HG03575 (cell line): Measurements from ENCODE around the gene C1orf105.

Source experiments
- ATAC-seq: cut with Tn5 transposase; IDR thresholded peaks from one replicate; pipeline ENCODE4 v1.9.1; 2021; ENCODE audit not compliant: unreplicated experiment, insufficient number of reproducible peaks, low FRiP score; ENCODE audit errors: extremely low read depth

C1orf105 gene

DNA sequence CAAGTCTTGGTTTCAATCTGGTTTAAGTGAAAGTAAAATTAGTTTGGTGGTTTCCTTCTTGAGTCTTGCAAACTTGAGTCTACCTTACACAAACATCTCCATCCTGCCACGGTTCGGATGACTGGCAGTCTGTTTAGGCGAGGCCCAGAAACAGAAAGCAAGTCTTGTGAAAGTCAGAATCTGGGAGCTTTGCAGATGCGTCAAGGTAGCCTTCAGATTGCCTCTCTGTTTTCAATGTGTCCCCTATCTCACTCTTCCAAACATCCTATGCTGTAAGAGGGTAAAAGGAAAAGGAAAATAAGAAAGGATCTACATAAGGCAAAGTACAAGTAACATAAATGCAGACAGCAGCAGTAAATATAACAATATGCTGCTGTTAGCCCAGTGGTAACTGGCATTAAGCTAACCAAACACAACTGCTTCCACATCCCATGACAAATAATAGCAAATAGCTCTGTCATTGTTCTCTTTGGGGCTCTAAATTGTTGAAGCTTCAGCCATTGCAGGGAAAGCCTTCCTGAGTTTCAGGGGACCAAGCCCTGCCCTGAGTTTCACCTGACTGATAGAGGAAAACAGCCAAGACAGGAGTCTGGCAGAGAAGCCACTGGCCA is 26.2 kb upstream of the C1orf105 start:
- peak; percentile 32 for ATAC-seq

DNA sequence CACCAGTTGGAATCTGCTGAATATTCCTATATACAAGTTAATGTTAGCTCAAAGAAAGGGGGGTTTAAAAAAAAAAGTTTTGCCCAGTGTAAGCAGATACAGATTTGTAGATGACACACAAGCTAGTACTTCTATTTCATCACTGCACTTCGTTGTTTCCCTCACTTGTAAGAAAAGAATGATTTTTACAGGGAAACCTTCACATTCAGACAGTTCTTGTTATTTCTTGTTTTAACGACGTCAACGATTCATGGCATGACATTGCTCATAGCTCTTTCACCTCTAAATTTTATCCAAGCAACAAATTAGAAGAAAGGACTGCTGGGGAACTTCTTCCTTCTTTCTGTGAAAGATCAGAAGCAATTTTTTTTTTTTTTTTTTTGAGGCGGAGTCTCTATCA is 25.7 kb upstream of the C1orf105 start:
- no peak for ATAC-seq

DNA sequence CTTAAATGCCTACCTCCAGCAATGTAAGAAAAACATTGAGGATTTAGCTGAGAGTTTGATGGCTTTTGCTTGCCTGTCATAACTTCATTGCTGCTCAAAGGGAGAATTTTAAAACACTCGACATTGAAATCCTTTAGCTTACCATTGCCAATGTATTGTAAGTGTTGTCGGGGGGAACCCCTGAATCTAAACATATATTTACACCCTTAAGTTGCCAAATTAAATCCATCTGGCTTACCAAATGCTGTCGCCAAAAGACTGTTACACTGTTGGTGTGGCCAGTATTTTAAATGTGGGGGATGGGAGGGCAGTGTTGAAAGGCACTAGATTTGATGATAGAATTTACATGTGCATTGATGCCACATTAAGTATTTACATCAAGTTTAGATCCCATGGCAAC is 24.9 kb upstream of the C1orf105 start:
- ATAC-seq = no peak

DNA sequence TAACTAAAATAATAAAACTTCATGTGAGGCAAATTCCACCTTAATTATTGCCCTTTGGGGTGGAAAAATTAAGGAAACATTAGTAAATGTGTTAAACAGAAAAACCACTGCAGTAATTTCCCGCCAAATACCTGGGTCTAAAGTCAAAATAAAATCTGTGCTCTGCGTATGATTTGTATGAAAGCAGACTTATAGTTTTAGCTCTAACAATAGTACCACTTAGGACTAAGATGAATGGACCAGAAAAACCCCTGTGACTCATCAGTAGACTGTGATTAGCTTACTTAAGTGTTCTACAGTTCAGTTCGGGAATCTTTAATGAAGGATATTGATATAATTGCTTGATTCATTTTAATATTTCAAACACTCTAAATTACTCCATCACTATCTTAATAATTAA is 23.3 kb upstream of the C1orf105 start:
- ATAC-seq = no peak

DNA sequence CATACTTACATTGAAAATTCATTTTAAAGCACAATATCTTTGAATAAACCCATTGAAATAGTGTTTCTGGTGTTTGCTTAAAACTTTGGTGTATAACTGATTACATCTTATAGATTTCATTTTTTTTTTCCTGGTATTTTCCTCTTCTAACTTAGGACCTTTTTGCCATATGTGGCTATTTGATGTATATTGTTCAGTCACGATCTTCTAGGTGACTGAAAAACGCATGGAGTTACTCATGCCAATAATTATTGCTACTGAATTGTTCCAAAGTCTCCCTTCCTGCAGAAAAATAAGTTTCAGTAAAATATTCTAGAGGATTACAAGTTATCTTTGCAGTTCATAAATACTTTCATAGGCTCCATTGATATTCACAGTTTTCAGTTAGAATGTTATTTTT is 22.9 kb upstream of the C1orf105 start:
- ATAC-seq = no peak

DNA sequence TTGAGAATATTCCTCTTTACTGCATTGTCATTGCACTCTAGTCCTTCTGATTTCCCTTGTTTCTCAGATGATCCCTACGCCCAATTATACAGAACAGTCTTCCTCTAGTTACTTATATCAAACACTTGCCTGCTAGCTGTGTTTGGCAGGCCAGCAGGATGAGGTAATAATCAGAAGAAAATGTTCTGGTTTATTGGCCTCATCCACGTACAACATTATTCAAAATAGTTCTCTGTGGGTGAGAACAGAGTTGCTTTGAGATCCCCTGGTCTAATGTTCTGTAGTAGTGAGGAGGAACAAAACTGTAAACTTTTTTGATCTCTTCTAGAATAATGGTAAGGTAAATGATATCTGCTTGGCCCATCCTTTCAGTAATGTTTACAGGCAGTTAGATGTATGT is 22.3 kb upstream of the C1orf105 start:
- ATAC-seq = no peak

DNA sequence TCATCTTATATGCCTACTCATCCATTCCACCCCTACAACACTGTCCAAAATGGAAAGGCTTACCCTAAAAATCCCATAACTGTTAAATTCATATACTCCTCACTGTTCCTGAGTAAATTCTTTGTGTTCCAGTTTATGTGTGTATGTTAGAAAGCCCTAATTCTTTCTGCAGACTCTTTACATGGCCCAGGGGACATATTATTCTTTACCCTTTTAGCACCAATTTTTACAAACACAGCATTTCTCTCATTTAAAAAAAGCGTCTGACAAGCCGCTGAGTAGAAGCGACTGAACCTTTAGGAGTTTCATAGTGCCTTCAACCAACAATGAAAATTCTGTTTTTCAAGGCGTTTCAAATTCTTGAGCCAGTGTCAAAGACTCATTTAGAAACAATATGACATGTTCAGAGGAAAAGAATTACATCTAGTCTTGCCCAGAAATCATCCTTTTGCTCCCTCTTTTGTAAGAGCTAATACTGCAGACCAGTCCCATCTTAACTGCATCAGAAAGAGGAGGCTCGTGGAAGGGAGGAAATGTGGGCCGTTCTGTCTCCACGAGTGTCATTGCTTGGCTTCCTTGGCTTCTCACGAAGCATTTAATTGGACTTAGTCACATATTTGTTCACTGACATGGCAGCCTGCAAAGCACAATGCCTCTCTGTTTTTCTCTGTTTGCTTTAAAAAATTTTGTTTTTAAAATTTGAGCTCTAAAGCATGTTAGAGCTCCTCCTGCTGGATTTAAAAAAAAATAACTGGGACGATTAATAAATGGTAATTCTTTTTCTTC is 21.3 kb upstream of the C1orf105 start:
- ATAC-seq = no peak

DNA sequence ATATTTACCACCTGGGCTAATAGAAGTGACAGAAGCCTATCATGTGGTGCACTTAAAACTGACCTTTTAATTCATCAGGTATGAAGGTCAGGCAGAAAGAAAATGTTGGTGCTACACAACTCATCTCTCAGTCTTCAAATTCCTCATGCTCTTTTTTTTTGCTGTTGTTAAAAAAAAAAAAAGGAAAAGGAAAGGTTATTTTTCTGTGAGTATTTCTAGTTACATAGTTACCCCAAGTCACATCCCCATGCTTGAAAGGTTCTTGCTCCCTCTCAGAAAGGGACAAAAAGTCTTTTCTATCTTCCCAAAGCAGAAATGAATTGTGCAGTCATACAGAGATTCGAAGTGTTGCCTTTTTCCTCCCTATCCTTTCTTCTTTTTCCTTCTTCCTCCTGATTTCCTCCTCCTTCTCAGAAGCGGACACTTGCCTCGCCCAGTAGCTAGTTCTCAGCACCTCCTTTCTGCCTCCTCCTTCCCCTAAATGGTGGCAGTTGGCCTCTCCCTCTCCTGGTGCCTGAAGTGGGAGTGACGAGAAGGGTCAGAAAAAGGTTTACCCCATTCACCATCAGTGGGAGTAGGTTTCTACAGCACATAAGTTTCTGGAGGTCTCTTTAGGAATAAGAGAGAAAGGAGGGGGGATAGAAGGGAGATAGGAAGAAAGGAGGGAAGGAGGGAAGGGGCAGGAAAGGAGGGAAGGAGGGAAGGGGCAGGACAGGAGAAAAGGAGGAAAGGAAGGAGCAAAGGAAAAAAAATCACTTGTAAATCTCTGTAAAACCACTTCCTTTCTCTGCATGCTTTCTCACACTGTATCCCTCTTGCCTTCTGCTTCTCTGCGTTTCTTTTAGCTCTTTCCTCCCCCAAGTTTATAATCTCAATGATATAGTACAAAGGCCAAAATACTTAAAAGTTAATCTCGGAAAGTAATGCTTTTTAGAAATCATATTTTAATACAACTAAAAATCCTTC is 20.4 kb upstream of the C1orf105 start:
- ATAC-seq = no peak

DNA sequence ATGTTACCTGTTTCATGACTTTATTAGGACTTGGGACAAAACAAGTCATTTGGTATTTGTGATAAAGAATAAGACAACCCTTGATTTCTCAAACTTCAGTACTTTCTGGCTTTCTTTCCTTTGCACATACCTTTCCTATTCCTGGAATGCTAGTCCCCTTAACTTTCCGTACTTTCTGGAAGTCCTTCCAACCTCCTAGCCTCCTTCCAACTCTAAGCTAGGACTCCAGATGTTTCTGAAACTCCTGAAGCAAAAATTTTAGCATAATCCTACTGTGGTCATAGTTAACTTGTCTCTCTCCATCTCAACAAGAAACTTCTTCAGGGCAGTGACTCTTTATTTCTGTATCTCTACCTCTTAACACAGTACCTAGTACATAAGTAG is 19.8 kb upstream of the C1orf105 start:
- no peak for ATAC-seq

DNA sequence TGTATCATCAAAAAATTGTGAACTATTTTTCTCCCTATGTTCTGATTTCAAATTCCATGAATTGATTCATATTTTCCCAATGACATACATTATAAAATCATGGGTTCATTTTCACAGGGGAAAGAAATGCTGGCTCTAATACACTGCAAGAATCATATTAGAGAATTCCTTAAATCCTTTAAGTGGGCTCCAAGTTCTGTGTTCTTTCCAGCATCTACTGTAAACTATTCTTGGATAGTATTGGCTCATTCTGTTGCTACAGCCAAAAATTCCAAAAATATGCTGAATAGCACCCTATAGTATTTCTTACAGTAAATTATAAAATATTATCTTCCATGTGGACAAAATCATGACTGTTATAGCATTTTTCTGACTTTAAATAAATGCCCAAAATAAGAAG is 19.0 kb upstream of the C1orf105 start:
- ATAC-seq = no peak

DNA sequence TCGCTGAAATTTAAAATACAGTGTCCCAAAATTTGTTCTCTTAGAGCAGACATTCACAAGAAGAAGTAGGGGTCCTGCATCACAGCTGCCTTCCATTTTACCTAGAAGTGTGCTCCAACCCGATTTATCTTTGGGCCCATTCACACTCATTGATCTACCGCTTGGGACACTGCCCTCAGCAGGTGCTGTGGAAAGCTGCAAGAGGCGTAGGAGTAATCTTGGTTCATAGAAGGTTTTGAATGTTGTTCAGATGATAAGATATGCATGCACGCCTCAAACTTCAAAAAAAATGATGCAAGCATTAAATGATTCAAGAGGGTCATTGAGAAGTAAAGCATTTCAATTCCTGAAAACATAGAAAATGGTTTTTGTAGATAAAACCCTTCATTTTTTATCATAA is 18.6 kb upstream of the C1orf105 start:
- ATAC-seq = no peak

DNA sequence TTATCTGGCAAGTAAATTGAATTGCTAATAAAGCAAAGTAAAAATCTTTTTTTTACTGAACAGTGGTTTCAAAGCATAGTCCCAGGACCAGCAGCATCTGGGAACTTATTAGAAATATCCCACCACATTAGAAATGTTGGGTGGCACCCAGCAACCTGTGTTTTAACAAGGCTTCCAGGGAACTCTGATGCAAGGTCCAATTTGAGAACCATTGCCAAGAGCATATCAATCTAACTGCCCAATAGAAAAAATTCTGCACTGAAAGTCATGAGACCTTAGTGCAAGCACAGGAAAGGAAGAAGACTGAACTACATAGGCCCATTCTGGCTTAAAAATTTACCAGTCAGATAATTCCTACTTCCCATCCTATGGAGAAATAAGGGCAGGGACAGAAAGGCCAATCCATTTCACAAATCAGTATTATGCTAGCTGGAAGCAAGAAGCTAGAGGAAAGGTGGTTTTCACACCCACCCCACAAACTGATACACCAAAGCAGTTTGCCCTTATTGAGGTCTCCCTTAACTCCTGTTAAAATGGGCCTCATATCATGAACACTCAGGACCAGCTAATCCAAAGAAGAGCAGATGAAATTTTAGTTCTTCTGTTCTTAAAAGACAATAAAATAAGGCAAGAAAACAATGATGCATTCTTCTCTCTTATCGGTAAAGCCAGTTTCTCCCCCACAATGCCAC is 17.5 kb upstream of the C1orf105 start:
- no peak for ATAC-seq

DNA sequence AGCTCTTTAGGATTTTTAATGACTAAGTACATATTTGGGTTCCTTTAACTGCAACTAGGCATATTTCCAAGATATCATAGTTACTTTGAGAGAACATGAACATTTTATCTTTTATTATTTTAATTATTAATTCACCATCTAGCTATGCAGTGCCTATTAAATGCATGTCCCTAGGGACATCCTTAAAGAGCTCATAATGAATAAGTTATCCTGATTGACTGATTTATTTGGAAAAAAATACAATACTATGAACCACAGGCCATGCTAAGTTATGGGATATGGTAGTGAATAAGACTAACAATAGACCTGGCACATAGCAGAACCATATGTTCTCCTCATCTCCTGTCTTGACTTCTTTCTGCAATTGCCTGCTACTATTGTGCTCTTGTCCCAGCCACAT is 16.4 kb upstream of the C1orf105 start:
- no peak for ATAC-seq

DNA sequence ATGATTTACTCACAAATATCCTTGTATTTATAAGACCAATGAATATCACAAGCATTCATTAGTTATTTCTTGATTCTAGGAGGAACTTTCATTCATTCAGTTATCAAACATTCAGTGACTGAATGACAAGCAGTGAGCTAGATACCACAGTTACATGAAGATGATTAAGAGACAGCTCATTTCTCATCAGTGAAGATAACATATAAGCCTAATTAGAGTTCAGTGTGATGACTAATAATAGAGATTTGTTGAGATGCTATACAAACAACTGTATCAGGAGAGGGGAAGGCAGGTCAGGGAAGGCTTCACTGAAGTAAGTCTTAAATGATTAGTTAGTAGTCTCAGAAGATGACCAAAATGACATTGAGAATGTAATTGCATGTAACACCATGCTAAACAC is 14.6 kb upstream of the C1orf105 start:
- ATAC-seq = no peak

DNA sequence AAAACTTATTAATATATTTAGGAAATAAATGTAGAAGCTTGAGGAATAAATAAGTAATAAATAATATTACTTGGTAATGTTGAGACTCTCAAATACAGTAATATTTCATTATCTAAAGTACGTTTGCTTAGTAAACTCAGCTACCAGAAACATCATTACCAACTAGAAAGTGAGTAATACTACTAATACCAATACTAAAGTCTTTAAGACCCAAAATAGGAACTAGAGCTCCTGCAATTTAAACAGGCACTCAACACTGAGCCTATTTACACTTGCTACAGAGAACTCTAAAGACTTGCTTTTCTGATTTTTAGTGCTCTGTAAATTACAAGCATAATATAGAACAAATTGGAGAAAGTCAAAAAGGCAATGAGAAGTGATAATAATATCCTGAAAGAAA is 13.5 kb upstream of the C1orf105 start:
- ATAC-seq = no peak

DNA sequence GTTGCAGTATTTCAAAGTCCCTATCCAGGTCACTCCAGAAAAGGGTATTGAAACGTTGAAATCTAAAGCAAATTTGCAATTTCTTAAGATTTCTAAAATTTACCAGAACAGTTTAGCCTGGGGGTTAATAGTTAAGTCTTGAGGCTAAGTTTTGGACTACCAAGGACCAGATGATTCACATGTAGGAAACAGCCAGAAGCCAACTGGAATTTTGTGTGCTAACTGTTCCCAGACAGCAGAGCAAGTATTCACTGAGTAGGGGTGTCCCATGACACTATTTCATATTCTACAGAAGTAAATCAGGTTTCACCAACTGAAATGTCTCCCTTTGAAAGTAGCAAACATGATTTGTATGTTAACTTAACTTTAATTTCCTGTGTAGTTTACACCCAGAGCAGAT is 11.5 kb upstream of the C1orf105 start:
- ATAC-seq = no peak

DNA sequence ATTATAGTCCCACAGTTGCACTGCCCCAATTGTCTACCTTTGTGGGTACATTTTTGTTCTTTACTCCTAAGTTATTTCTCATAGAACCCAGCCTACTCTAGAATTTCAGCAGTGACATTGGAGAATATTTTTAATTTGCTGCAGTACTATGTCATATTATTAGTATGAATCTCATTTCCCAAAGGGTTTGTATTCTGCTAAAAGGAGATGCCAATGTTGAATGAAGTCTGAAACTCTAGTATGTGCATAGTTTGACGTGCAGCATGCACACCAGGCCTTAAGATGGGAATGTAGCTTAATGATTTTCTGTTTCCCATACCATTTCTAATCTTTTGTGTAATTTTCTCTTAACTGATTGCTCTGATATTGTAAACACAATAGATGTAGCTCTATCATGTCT is 10.5 kb upstream of the C1orf105 start:
- no peak for ATAC-seq

DNA sequence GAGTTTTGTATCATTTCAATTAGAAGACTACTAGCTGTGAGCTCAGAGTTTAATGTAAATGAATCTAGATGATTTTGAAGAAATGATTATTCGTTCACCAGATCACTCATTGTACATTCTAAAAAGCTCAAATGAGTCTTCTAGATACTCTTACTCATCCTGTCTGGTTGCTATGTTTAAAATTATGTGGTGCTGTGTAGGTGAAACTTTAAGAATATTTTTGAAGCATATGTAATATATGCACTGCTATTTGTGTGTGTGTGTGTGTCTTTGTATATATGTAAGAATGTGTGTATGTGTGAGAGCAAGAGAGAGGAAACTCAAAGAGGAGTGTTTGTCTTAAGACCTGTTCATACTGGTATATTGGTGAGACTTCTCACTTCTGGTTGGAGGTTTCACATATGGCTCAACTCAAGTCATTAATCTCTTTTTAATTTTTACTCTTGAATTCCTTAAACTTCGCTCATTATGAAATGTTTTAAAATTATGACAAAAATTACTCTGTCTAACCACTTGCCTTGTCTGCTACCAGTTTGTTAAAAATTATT is 8.6 kb upstream of the C1orf105 start:
- ATAC-seq = no peak

DNA sequence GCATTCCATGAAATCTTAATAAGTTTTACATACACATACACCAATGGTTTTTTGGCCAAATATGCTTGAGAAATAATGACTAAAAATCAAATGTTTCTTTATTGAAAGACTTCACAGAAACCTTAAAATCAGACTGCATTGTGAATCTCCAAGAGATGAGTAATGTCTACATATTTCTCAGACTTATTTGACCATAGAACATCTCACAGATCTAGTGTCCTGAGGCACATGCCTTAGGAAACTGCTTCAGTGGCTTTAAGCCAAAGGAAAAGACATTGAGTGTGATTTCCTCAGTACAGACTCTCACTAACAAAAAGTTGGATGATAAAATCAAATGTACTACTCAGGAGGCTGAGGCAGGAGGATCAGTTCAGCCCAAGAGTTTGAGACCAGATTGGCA is 6.2 kb upstream of the C1orf105 start:
- ATAC-seq = no peak
